NT2/D1 (cell line): ENCODE results near the gene ZNF329.

Source experiments
- DNase-seq: peaks from one replicate; pipeline ENCODE4 v3.0.0-alpha.2; 2011; ENCODE audit warnings: low read depth, low spot score
- H3K27me3 ChIP-seq: 2 replicates; pipeline ENCODE4 v1.6.0; 2011; ENCODE audit warnings: mild to moderate bottlenecking; ENCODE audit not compliant: insufficient read length, insufficient read depth
- H3K36me3 ChIP-seq: 2 replicates; pipeline ENCODE4 v1.6.1; 2011; ENCODE audit warnings: mild to moderate bottlenecking, low read length, mixed read lengths; ENCODE audit not compliant: insufficient read depth, insufficient read length
- H3K4me1 ChIP-seq: 2 replicates; pipeline ENCODE4 v1.5.1; 2011; ENCODE audit not compliant: insufficient read depth, insufficient read length
- H3K4me3 ChIP-seq: 2 replicates; pipeline ENCODE4 v1.5.1; 2011; ENCODE audit warnings: low read depth; ENCODE audit not compliant: insufficient read length
- H3K9ac ChIP-seq: 2 replicates; pipeline ENCODE4 v1.6.0; 2011; ENCODE audit warnings: low read depth; ENCODE audit not compliant: insufficient read length
- H3K9me3 ChIP-seq: 2 replicates; pipeline ENCODE4 v1.5.1; 2011; ENCODE audit warnings: mild to moderate bottlenecking, low read length; ENCODE audit not compliant: insufficient read depth
- SUZ12 ChIP-seq: IDR thresholded peaks from 2 replicates; pipeline ENCODE4 v1.6.1; 2011; ENCODE audit not compliant: insufficient read length, insufficient read depth; ENCODE audit errors: extremely low read depth
- YY1 ChIP-seq: IDR thresholded peaks from 2 replicates; pipeline ENCODE4 v1.6.1; 2011; ENCODE audit not compliant: insufficient read length, insufficient read depth
- ZNF274 ChIP-seq: IDR thresholded peaks from 2 replicates; pipeline ENCODE4 v1.6.1; 2011; ENCODE audit warnings: mild to moderate bottlenecking, low read depth, low read length

Gene ZNF329

GRCh38 chr19:58150328-58150921 is at the start of gene ZNF329:
ZNF329 (minus strand) TSS chr19:58150789; CDS start chr19:58129503, 21,286 bp downstream.
- Histone ChIP-seq H3K36me3 (no peaks in the 10 kb centered on the region), H3K9ac (peak within 1 kb of the TSS; percentile 94), H3K27me3 (no peaks in the 10 kb centered on the region), H3K9me3 (peaks cover 23% of the 10 kb centered on the region), H3K4me1 (no peaks in the 10 kb centered on the region), H3K4me3 (peak within 1 kb of the TSS; percentile 85)
- no peak for TF ChIP-seq SUZ12
- TF ChIP-seq ZNF274, result no peak
- TF ChIP-seq YY1, result peak; percentile 68
- peak; percentile 49 for DNase-seq

DNA sequence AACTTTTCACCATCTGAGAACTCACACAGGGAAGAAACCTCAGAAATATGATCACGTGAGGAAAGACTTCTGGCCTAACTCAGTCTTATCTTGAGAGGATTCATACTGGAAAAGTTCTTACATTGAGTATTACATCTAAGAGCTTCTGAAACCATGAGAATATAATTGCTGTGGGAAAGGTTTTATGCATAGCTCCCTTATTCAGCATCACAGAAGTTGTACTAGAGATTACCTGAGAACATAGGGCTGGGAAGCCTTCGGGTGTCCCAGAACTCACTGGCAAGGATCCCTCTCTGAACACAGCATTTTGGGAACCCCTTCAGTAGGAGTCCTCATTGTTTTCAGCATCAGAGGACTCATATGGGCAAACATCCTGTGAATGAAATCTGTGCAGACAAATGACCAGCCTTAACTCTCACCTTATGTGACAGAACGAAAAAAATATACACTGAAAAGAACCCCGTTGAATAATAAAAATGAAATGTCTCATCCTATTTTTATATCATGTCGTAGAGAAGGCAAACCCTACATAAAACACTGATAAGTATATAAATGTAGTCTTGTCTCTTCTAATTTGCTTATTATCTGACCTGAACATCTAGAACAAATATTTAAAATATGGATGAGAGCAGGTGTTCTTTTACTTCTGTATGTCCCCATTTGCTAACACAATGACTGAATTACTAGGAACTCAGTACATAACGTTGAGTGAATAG is 46.5 kb upstream of the ZNF329 start:
- H3K27me3 ChIP-seq, result no peaks in the 10 kb centered on the region
- no peaks in the 10 kb centered on the region for H3K4me1 ChIP-seq
- TF ChIP-seq SUZ12 (no peak), ZNF274 (peak; percentile 100)
- H3K9ac ChIP-seq, result no peak overlapping the region
- peaks cover 80% of the 10 kb centered on the region for H3K36me3 ChIP-seq
- peaks cover 98% of the 10 kb centered on the region for H3K9me3 ChIP-seq
- DNase-seq, result no peak
- H3K4me3 ChIP-seq, result no peak overlapping the region

DNA sequence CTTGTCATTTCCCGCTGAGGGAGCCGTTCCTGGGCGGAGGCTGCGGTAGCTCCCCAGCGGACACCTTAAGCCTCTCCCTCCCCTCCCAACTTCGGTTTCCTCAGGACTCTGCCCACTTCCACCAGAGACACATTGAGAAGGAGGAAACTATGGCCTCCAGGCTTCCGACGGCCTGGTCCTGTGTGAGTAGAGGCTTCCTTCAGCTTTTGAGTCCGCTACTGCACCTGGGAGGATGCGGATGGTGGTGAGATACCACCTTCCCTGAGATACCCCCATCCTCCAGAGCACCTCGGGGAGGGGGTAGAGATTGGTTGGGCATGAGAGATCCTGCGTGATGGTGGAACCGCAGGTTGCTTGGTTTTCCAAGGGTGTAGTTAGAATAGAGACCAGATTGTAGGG is 33.2 kb upstream of the ZNF329 start:
- no peak for DNase-seq
- TF ChIP-seq ZNF274 (no peak), SUZ12 (no peak), YY1 (no peak)
- Histone ChIP-seq H3K4me3 (peak overlapping the region; percentile 93), H3K36me3 (peaks cover 37% of the 10 kb centered on the region), H3K4me1 (no peaks in the 10 kb centered on the region), H3K9me3 (peaks cover 62% of the 10 kb centered on the region), H3K27me3 (no peaks in the 10 kb centered on the region), H3K9ac (peak overlapping the region; percentile 96)

- Histone ChIP-seq H3K27me3 (no peaks in the 10 kb centered on the region), H3K9me3 (peaks cover 59% of the 10 kb centered on the region), H3K9ac (peak within 1 kb of the TSS; percentile 96), H3K4me3 (peak within 1 kb of the TSS; percentile 93), H3K36me3 (peaks cover 36% of the 10 kb centered on the region), H3K4me1 (no peaks in the 10 kb centered on the region)
- DNase-seq, result peak; percentile 82
- TF ChIP-seq ZNF274 (no peak), YY1 (peak; percentile 92)
Observed at GRCh38 chr19:58182989-58183816, 32.6 kb upstream of the ZNF329 start, which contains the start of gene ZNF274. ZNF274 (plus strand) TSS chr19:58183061; CDS start chr19:58183966, 905 bp downstream.

DNA sequence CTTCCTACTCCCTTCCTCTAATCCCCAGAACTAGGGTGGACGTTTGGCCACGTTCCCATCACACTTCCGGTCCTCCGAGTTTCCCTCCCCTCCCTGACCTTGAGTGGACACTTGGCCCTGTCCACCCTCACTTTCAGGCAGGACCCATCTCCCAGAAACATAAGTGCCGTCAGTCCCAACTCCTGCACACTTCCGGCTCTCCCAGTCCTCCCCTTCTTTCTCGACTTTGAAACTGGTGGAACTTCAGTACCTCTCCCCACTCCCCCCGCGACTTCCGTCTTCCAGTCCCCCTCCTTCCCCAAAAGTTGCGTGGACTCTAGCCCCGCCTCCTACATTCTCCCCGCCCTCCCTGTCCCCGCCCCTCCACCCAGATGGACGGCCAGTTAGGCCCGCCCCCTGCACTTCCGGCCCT is 32.0 kb upstream of the ZNF329 start:
- TF ChIP-seq ZNF274 (no peak), YY1 (no peak), SUZ12 (no peak)
- peak overlapping the region; percentile 31 for H3K4me3 ChIP-seq
- H3K27me3 ChIP-seq, result no peaks in the 10 kb centered on the region
- no peak for DNase-seq
- H3K9me3 ChIP-seq, result peaks cover 53% of the 10 kb centered on the region
- H3K4me1 ChIP-seq, result no peaks in the 10 kb centered on the region
- H3K9ac ChIP-seq, result no peak overlapping the region
- H3K36me3 ChIP-seq, result peaks cover 35% of the 10 kb centered on the region

- Histone ChIP-seq H3K4me3 (peak overlapping the region; percentile 31), H3K36me3 (peaks cover 30% of the 10 kb centered on the region), H3K27me3 (no peaks in the 10 kb centered on the region), H3K9me3 (peaks cover 48% of the 10 kb centered on the region), H3K9ac (no peak overlapping the region), H3K4me1 (no peaks in the 10 kb centered on the region)
- DNase-seq, result no peak
- TF ChIP-seq ZNF274 (no peak), YY1 (no peak), SUZ12 (no peak)
Observed at GRCh38 chr19:58181902-58182576, 31.4 kb upstream of the ZNF329 start.

- no peak for DNase-seq
- peaks cover 49% of the 10 kb centered on the region for H3K9me3 ChIP-seq
- no peaks in the 10 kb centered on the region for H3K4me1 ChIP-seq
Observed at GRCh38 chr19:58170860-58171259, 20.3 kb upstream of the ZNF329 start.

More at GRCh38 chr19:58170860-58171259, 20.3 kb upstream of the ZNF329 start:
- no peaks in the 10 kb centered on the region for H3K27me3 ChIP-seq
- no peak overlapping the region for H3K9ac ChIP-seq
- H3K36me3 ChIP-seq, result no peaks in the 10 kb centered on the region
- H3K4me3 ChIP-seq, result no peak overlapping the region
- TF ChIP-seq SUZ12, result no peak
- TF ChIP-seq YY1, result no peak
- TF ChIP-seq ZNF274, result no peak
